CD4-positive, alpha-beta T cell treated with Interleukin-10 for 1 hour (primary cell): ENCODE data around the gene SNX14.
"Not testable (repeated sequence)": the region's sequence is repeated elsewhere in the genome, so short reads cannot be mapped to it uniquely, and the experiment has no call there.

ENCODE experiments used
- DNase-seq: peaks from one replicate; pipeline ENCODE4 v3.0.0-alpha.2; 2020

SNX14 gene

GRCh38 chr6:85593438-85594196, at the start of gene SNX14:
TSS of gene SNX14 (minus strand) at chr6:85593858. CDS start at chr6:85593718, 140 bp downstream.
- DNase-seq: peak; percentile 83

GRCh38 chr6:85642774-85643536, 49.3 kb upstream of the SNX14 start, which contains the start of gene SYNCRIP:
TSS of gene SYNCRIP (minus strand) at chr6:85642886. CDS start at chr6:85641439, 1,447 bp downstream.
- DNase-seq: peak; percentile 98

GRCh38 chr6:85641897-85642773, 48.5 kb upstream of the SNX14 start:
- DNase-seq: peak; percentile 56

- no peak for DNase-seq
These were observed 47.9 kb upstream of the SNX14 start for GRCh38 chr6:85641522-85641896.

- no peak for DNase-seq
These were observed 47.2 kb upstream of the SNX14 start for GRCh38 chr6:85640821-85641220.

GRCh38 chr6:85637579-85637978, 43.9 kb upstream of the SNX14 start:
- no peak for DNase-seq

GRCh38 chr6:85632164-85632942, 38.7 kb upstream of the SNX14 start:
- no peak for DNase-seq

GRCh38 chr6:85631117-85631516, 37.5 kb upstream of the SNX14 start:
- DNase-seq: not testable (repeated sequence)

- no peak for DNase-seq
These were observed 34.7 kb upstream of the SNX14 start for GRCh38 chr6:85628353-85628752.

- no peak for DNase-seq
These were observed 26.6 kb upstream of the SNX14 start for GRCh38 chr6:85620308-85620707.

GRCh38 chr6:85614780-85615179, 21.1 kb upstream of the SNX14 start:
- no peak for DNase-seq

- DNase-seq: no peak
These were observed 19.2 kb upstream of the SNX14 start for GRCh38 chr6:85612690-85613474.

- no peak for DNase-seq
These were observed 16.7 kb upstream of the SNX14 start for GRCh38 chr6:85610182-85610895.

- no peak for DNase-seq
These were observed 8.4 kb upstream of the SNX14 start for GRCh38 chr6:85602100-85602499.

- DNase-seq: no peak
These were observed 7.2 kb upstream of the SNX14 start for GRCh38 chr6:85600713-85601313.

- DNase-seq: peak; percentile 59
These were observed 706 bp upstream of the SNX14 start for GRCh38 chr6:85594197-85594930.

GRCh38 chr6:85592033-85592432, 1.6 kb downstream of the SNX14 start:
- DNase-seq: no peak

GRCh38 chr6:85591207-85591606, 2.5 kb downstream of the SNX14 start:
- DNase-seq: no peak

- no peak for DNase-seq
These were observed 7.9 kb downstream of the SNX14 start for GRCh38 chr6:85585741-85586140.

GRCh38 chr6:85582832-85583231, 10.8 kb downstream of the SNX14 start:
- DNase-seq: not testable (repeated sequence)
